Pancreas (tissue), 10 donors: ENCODE data around the gene NQO2. TPM values are rescaled to one million over a fixed set of nuclear protein-coding genes. Genes with fewer than 3 reads are reported as not detected.

Source experiments
- ATAC-seq, 4 donors: fragments of 200-7000 bp; cut with Tn5 transposase; one replicate each; pipeline versions ENCODE4 v1.8.0 to v1.9.1; 2020; ENCODE audit warnings: mild to moderate bottlenecking in 4 of 4, moderate library complexity in 4 of 4
- DNase-seq, 6 donors: peaks; one replicate each; pipeline ENCODE4 v3.0.0-alpha.2; 2020
- FAIRE-seq: peaks from 2 replicates; lab custom pipeline; 2012; peaks lifted over from hg19 to GRCh38; lab: Jason Lieb, UNC
- H3K27ac ChIP-seq, 4 donors: fragments of 200-600 bp; sonication (generic); 1 replicate in 3 of 4; 2 replicates in 1 of 4; pipeline versions ENCODE4 v1.5.0 to v1.8.0; 2020
- H3K27me3 ChIP-seq, 4 donors: fragments of 200-600 bp; one replicate each; pipeline ENCODE4 v1.8.0; 2021
- H3K36me3 ChIP-seq, 3 donors: fragments of 200-600 bp; sonication (generic) in 1 of 3; one replicate each; pipeline versions ENCODE4 v1.5.0 to v1.8.0; 2020 to 2021
- H3K4me1 ChIP-seq, 3 donors: fragments of 200-600 bp; one replicate each; pipeline ENCODE4 v1.8.0; 2021
- H3K4me3 ChIP-seq, 4 donors: fragments of 200-600 bp; sonication (generic) in 2 of 4; one replicate each; pipeline versions ENCODE4 v1.5.0 to v1.8.0; 2020 to 2021
- H3K9me3 ChIP-seq, 4 donors: fragments of 200-600 bp; one replicate each; pipeline ENCODE4 v1.8.0; 2021
- CTCF ChIP-seq, 4 donors: fragments of 200-600 bp; sonication (generic) in 3 of 4; IDR thresholded peaks; one replicate each; pipeline versions ENCODE4 v1.5.0 to v1.8.0; 2021; ENCODE audit warnings: antibody characterized with exemption in 4 of 4
- WGBS, 2 donors: extraction: QIAGEN DNeasy Blood & Tissue Kit; methylation state at CpG; one replicate each; pipeline ENCODE4 v1.1.7; 2013; 5-methylcytosine and 5-hydroxymethylcytosine counted together
- intact Hi-C, 3 donors: fragments of 100-400 bp; cut with DNase I; formaldehyde crosslinking; loops; one replicate each; pipeline versions ENCODE4 v1.11.1 to v1.14.2; 2022
- polyA plus RNA-seq, 2 donors: library from polyadenylated mRNA; stranded (reverse); fragments of 200-250 nt; gene quantifications; one replicate each; pipeline ENCODE4 v1.2.3, GENCODE V29; 2013
- total RNA-seq, 6 donors: library from RNA; stranded (reverse); fragmentation: NEBNext Ultra II Directional in 4 of 6; extraction: Animal tissue kit (Norgen Biotek cat#: 25700) in 4 of 6; gene quantifications; one replicate each; pipeline versions ENCODE4 v1.2.1 to v1.2.4, GENCODE V29; 2021 to 2023
- donor health status: healthy with polysubstance abuse.
- donor health status: DM: no; HTN: no; CAD: no; lungs with moderate emphysema.
- donor health status: DM: no; HTN: no; CAD: no.
- donor health status: control.
- donor health status: control.
- donor health status: Bipolar disorder and iron deficiency.
- donor health status: DM: yes; HTN: yes; CAD: no.
- donor health status: DM: no; HTN: no; CAD: no.
- donor health status: DM: no; HTN: no; CAD: no.
- donor health status: DM: yes; HTN: yes; CAD: no.

NQO2 gene
- total RNA-seq (10 to 100 TPM; 12.7 to 21.6 (median 18.0) TPM), polyA plus RNA-seq (10 to 100 TPM; 21.2 to 23.0 TPM)

GRCh38 chr6:2999618-3000557 is at the start of gene NQO2:
NQO2 (plus strand) TSS chr6:2999894; CDS start chr6:3006553, 6,659 bp downstream.
- TF ChIP-seq CTCF (IDR thresholded peaks at IDR 0.05), result no peak
- 2% methylated on average over 62 to 87 of the region's 87 CpGs for WGBS, 2 donors
- Histone ChIP-seq H3K9me3 (no peaks in the 10 kb centered on the region), H3K27me3 (no peaks in the 10 kb centered on the region), H3K27ac (peak within 1 kb of the TSS; percentile 59 to 81 (median 74)), H3K4me1 (peaks cover 0 to 13% (median 8%) of the 10 kb centered on the region in 3 donors), H3K36me3 (no peaks in the 10 kb centered on the region), H3K4me3 (peak within 1 kb of the TSS; percentile 65 to 87 (median 80))
- ATAC-seq, result peak; percentile 88 to 94 (median 90)
- FAIRE-seq, result no peak
- intact Hi-C loops, result loop anchor here in 2 of 3 donors (2.0 to 5.0 kb wide), 2 partner anchors 57 kb away; no protein-coding TSS in a partner anchor
- peak; percentile 91 to 99 (median 96) for DNase-seq

GRCh38 chr6:2950713-2951112 is 49.0 kb upstream of the NQO2 start:
- 82 to 85% methylated on average over 12 of the region's 12 CpGs for WGBS, 2 donors
- intact Hi-C loops, result no loop called here
- Histone ChIP-seq H3K36me3 (peaks cover 0 to 43% (median 13%) of the 10 kb centered on the region in 3 donors), H3K4me3 (no peak overlapping the region), H3K4me1 (peaks cover 0 to 9% (median 0%) of the 10 kb centered on the region in 3 donors), H3K27me3 (no peaks in the 10 kb centered on the region), H3K27ac (no peak overlapping the region), H3K9me3 (no peaks in the 10 kb centered on the region)
- TF ChIP-seq CTCF (IDR thresholded peaks at IDR 0.05), result no peak
- FAIRE-seq (no peak), ATAC-seq (no peak), DNase-seq (peak in 1 of 6 donors; percentile 6)

DNA sequence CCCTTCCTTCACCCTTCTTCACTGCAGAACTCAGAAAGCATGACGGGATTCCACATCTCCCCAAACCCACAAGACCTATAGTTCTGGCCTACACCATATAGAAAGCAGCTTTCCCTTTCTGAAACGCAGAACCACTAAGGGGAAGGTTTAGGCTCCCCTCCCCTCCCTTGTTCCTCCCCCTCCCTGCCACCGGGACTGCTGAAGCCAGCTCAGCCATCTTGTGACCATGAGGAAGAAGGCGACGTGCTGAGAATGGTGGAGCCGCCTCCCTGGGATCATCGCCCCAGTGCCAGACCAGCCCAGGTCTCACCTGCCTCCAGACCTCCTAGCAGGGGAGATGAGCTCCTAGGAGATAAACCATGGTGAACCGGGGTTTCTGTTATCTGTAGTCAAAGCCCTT is 48.0 kb upstream of the NQO2 start:
- no peak overlapping the region for H3K4me3 ChIP-seq
- no peak for TF ChIP-seq CTCF (IDR thresholded peaks at IDR 0.05)
- ATAC-seq (peak in 3 of 4 donors; percentile 27 to 54 (median 40)), FAIRE-seq (no peak), DNase-seq (peak in 2 of 6 donors; percentile 10 to 52)
- H3K27me3 ChIP-seq, result no peaks in the 10 kb centered on the region
- H3K4me1 ChIP-seq, result peaks cover 0 to 9% (median 0%) of the 10 kb centered on the region in 3 donors
- WGBS, 2 donors, result 77 to 81% methylated on average over 8 of the region's 8 CpGs
- peak overlapping the region in 1 of 4 donors; percentile 11 for H3K27ac ChIP-seq
- H3K36me3 ChIP-seq, result peaks cover 0 to 48% (median 13%) of the 10 kb centered on the region in 3 donors
- no peaks in the 10 kb centered on the region for H3K9me3 ChIP-seq
- intact Hi-C loops, result no loop called here

DNA sequence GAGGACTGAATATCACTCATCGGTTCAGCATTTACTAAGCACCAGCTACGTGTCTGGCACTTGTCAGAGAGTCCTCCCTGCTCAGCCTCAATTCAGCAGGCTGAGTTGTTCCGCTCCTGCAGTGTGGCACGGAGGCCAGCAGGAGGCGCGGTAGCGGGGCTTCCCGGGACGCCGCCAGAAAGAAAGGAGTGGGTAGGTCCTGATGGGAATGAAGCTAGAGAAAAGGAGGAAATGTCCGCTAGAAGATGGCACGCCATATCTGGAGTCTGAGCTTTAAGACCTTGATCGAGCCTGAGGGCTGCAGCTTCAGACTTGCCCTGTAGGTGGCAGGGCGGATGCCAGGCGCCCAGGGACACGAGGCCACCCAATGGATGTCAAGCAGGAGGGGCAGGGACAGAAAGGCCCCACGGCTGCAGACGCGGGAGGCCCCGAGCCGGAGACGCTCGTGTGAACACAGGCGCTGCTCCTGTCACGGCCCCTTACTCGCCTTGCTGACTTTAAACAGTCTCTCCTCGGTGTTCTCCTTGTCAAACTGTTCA is 47.1 kb upstream of the NQO2 start:
- H3K27ac ChIP-seq, result peak overlapping the region in 2 of 4 donors; percentile 9 to 11
- peak; percentile 67 to 88 (median 76) for DNase-seq
- H3K27me3 ChIP-seq, result no peaks in the 10 kb centered on the region
- no peaks in the 10 kb centered on the region for H3K9me3 ChIP-seq
- peak; percentile 77 to 94 (median 92) for ATAC-seq
- no peak overlapping the region for H3K4me3 ChIP-seq
- peaks cover 0 to 9% (median 0%) of the 10 kb centered on the region in 3 donors for H3K4me1 ChIP-seq
- FAIRE-seq, result peak; percentile 71
- 10 to 12% methylated on average over 27 of the region's 27 CpGs for WGBS, 2 donors
- intact Hi-C loops, result no loop called here
- peaks cover 0 to 41% (median 8%) of the 10 kb centered on the region in 3 donors for H3K36me3 ChIP-seq
- peak; percentile 84 to 95 (median 89) for TF ChIP-seq CTCF (IDR thresholded peaks at IDR 0.05)
